Neural cell (in vitro differentiated cells): ENCODE measurements around the gene CROCC2. TPM values are rescaled to one million over a fixed set of nuclear protein-coding genes. Genes with fewer than 3 reads are reported as not detected.

Experiments
- H2AFZ ChIP-seq: fragments of 200-600, 300-800 bp; sonication (generic), shearing (Covaris generic); 2 replicates; pipeline ENCODE4 v1.6.0; 2014; ENCODE audit warnings: low read depth, mild to moderate bottlenecking, antibody characterized with exemption, low read length, moderate library complexity
- H3F3A ChIP-seq: fragments of 200-600 bp; shearing (Covaris generic); 2 replicates; pipeline ENCODE4 v1.6.1; 2016; ENCODE audit warnings: mild to moderate bottlenecking, moderate library complexity, mixed read lengths, antibody characterized with exemption, low read length; ENCODE audit not compliant: insufficient read depth, poor library complexity, severe bottlenecking
- H3K27ac ChIP-seq: fragments of 200-600, 300-800 bp; sonication (generic), shearing (Covaris generic); 2 replicates; pipeline ENCODE4 v1.5.1; 2014; ENCODE audit warnings: mild to moderate bottlenecking, low read length, moderate library complexity
- H3K27me3 ChIP-seq: fragments of 300-800, 200-600 bp; sonication (generic), shearing (Covaris generic); 2 replicates; pipeline ENCODE4 v1.6.0; 2014; ENCODE audit warnings: mild to moderate bottlenecking, low read depth, low read length, moderate library complexity; ENCODE audit not compliant: insufficient read depth
- H3K36me3 ChIP-seq: fragments of 300-800, 200-600 bp; sonication (generic), shearing (Covaris generic); 2 replicates; pipeline ENCODE4 v1.5.1; 2014; ENCODE audit warnings: mild to moderate bottlenecking, antibody characterized with exemption, low read length, moderate library complexity; ENCODE audit not compliant: insufficient read depth
- H3K4me2 ChIP-seq: fragments of 300-800, 200-600 bp; sonication (generic), shearing (Covaris generic); 2 replicates; pipeline ENCODE4 v1.6.0; 2014; ENCODE audit warnings: mild to moderate bottlenecking, low read length
- H3K4me3 ChIP-seq: fragments of 300-800, 200-600 bp; sonication (generic), shearing (Covaris generic); 2 replicates; pipeline ENCODE4 v1.5.1; 2014; ENCODE audit warnings: mild to moderate bottlenecking, low read length, moderate library complexity
- H3K79me2 ChIP-seq: fragments of 200-600 bp; shearing (Covaris generic); replicated peaks from 2 replicates; pipeline ENCODE4 v1.6.0; 2014; ENCODE audit warnings: mild to moderate bottlenecking, low read length, moderate library complexity; ENCODE audit not compliant: insufficient read depth
- H3K9ac ChIP-seq: fragments of 300-800, 200-600 bp; sonication (generic), shearing (Covaris generic); 2 replicates; pipeline ENCODE4 v1.6.1; 2016; ENCODE audit warnings: mild to moderate bottlenecking, low read length, mixed read lengths
- H3K9me2 ChIP-seq: fragments of 200-600 bp; shearing (Covaris generic); 2 replicates; pipeline ENCODE4 v1.6.1; 2016; ENCODE audit warnings: mild to moderate bottlenecking, low read length, mixed read lengths; ENCODE audit not compliant: insufficient read depth
- H3K9me3 ChIP-seq: fragments of 200-600, 300-800 bp; sonication (generic), shearing (Covaris generic); 2 replicates; pipeline ENCODE4 v1.6.1; 2016; ENCODE audit warnings: mild to moderate bottlenecking, mixed run types, low read length, moderate library complexity, mixed read lengths
- H4K20me1 ChIP-seq: fragments of 200-600 bp; shearing (Covaris generic); 2 replicates; pipeline ENCODE4 v1.6.1; 2016; ENCODE audit warnings: mild to moderate bottlenecking, mixed run types; ENCODE audit not compliant: insufficient read depth
- EP300 ChIP-seq: fragments of 450-650 bp; conservative IDR thresholded peaks from 2 replicates; pipeline ENCODE4 v1.6.1; 2014; ENCODE audit warnings: antibody characterized with exemption, mild to moderate bottlenecking, moderate library complexity; ENCODE audit not compliant: poor library complexity, severe bottlenecking
- EZH2 ChIP-seq: fragments of 200-600, 300-800 bp; shearing (Covaris generic), sonication (generic); IDR thresholded peaks from 2 replicates; pipeline ENCODE4 v1.6.1; 2014; ENCODE audit warnings: antibody characterized with exemption, low read length, borderline replicate concordance, mild to moderate bottlenecking; ENCODE audit not compliant: insufficient read depth, poor library complexity, severe bottlenecking
- MXI1 ChIP-seq: fragments of 450-650 bp; conservative IDR thresholded peaks from 2 replicates; pipeline ENCODE4 v1.6.1; 2014; ENCODE audit warnings: antibody characterized with exemption, mild to moderate bottlenecking; ENCODE audit not compliant: poor library complexity, severe bottlenecking
- POLR2AphosphoS5 ChIP-seq: IDR thresholded peaks from 2 replicates; pipeline ENCODE4 v1.6.1; 2012
- RAD21 ChIP-seq: fragments of 450-650 bp; conservative IDR thresholded peaks from 2 replicates; pipeline ENCODE4 v1.6.1; 2014; ENCODE audit warnings: antibody characterized with exemption, mild to moderate bottlenecking, moderate library complexity
- SMC3 ChIP-seq: fragments of 450-650 bp; conservative IDR thresholded peaks from 2 replicates; pipeline ENCODE4 v1.6.1; 2014; ENCODE audit warnings: antibody characterized with exemption, mild to moderate bottlenecking, moderate library complexity; ENCODE audit not compliant: poor library complexity
- TAF1 ChIP-seq: IDR thresholded peaks from 2 replicates; pipeline ENCODE4 v1.6.1; 2012; ENCODE audit warnings: low read depth
- polyA plus RNA-seq: library from polyadenylated mRNA; depleted of rRNA; stranded (reverse); fragments of >200 nt; gene quantifications from 2 replicates; pipeline ENCODE4 v1.2.3, GENCODE V29; 2014
- TF ChIP-seq, protein P1 (sequence below): IDR thresholded peaks from 2 replicates; pipeline ENCODE4 v1.6.1; 2012; ENCODE audit warnings: borderline replicate concordance
- TF ChIP-seq, protein P2 (sequence below): fragments of 450-650 bp; IDR thresholded peaks from 2 replicates; pipeline ENCODE4 v1.5.1; 2014; ENCODE audit warnings: antibody characterized with exemption, mild to moderate bottlenecking, moderate library complexity; ENCODE audit not compliant: poor library complexity, severe bottlenecking

Gene CROCC2
- polyA plus RNA-seq, 1 donor from 2014 or later = 0.09 TPM

DNA sequence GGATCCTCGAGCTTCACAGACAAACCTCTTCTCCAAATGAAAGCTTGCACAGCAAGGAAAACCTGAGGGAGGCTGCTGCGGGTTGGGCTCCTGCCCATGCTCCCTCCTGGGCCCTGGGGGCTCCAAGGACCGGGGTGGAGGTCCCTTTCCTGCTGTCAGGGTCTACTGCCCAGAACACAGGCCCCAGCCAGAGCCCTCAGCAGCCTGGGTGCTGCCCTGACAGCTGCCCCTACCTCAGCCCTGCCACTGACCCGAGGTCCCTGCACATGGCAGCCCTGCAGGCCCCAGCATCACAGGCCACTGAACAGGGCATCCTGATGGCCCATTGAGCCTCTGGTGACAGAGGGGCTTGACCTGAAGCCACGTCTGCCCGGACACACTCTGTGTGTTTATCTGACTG is 41.0 kb downstream of the CROCC2 start:
- Histone ChIP-seq H3K4me3 (no peak overlapping the region), H3F3A (no peaks in the 10 kb centered on the region), H3K9me3 (no peaks in the 10 kb centered on the region), H3K36me3 (no peaks in the 10 kb centered on the region), H3K79me2 (no peaks in the 10 kb centered on the region), H2AFZ (no peak overlapping the region), H3K4me2 (no peak overlapping the region), H3K9ac (no peak overlapping the region), H3K27ac (no peak overlapping the region), H3K9me2 (no peaks in the 10 kb centered on the region), H3K27me3 (no peaks in the 10 kb centered on the region), H4K20me1 (no peaks in the 10 kb centered on the region)
- TF ChIP-seq MXI1 = no peak
- TF ChIP-seq TAF1 = no peak
- TF ChIP-seq EZH2 = no peak
- no peak for TF ChIP-seq SMC3

DNA sequence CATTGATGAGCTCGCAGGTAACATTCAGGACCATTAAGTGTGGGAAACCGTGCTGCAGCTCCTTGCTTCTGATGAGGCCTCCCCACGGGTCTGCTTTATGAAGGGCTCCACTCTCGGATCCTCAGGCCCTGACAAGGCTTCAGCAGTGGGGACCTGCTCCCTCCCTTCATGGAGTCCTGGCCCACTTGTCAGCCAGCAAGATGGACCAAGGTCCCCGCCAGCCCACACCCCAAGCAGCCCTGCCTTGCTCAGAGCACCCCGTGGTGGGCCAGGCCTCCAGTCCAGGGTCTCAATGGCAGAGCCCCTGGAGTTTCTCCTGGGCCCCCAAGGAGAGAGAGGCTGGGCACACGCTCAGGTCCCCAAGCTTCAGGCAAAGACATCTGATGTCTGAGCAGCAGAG is 41.5 kb downstream of the CROCC2 start:
- Histone ChIP-seq H2AFZ (no peak overlapping the region), H3K27ac (no peak overlapping the region), H4K20me1 (no peaks in the 10 kb centered on the region), H3F3A (no peaks in the 10 kb centered on the region), H3K4me2 (no peak overlapping the region), H3K9me2 (no peaks in the 10 kb centered on the region), H3K27me3 (no peaks in the 10 kb centered on the region), H3K79me2 (no peaks in the 10 kb centered on the region), H3K4me3 (no peak overlapping the region), H3K36me3 (no peaks in the 10 kb centered on the region), H3K9me3 (no peaks in the 10 kb centered on the region), H3K9ac (no peak overlapping the region)
- no peak for TF ChIP-seq MXI1
- TF ChIP-seq EP300 = no peak

DNA sequence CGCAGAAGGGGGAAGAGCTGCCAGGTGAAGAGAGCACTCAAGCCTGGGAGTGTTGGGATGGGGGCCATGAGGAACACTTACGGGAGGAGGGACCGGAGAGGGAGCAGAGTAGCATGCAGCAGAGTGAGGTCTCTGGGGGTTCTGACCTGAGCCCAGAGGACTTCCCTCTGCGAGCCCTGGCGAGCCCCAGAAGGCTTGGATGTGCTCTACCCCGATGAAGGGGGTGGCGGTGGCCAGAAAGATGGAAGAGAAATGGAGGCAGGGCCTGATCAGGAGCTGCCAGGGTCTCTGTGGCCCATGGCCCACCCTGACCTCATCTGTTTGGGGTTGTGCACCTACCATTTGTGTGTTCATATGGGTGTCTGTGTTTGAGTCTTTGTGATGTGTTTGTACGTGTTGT is 42.0 kb downstream of the CROCC2 start:
- H3K9me3 ChIP-seq = no peaks in the 10 kb centered on the region
- H3K27me3 ChIP-seq = no peaks in the 10 kb centered on the region
- no peaks in the 10 kb centered on the region for H3F3A ChIP-seq
- no peak overlapping the region for H3K9ac ChIP-seq
- H3K9me2 ChIP-seq = no peaks in the 10 kb centered on the region
- no peak overlapping the region for H3K4me2 ChIP-seq
- no peak overlapping the region for H3K27ac ChIP-seq
- H4K20me1 ChIP-seq = no peaks in the 10 kb centered on the region
- TF ChIP-seq POLR2AphosphoS5 = no peak
- no peak for TF ChIP-seq TAF1
- TF ChIP-seq RAD21 = no peak
- no peak for TF ChIP-seq MXI1
- no peak for TF ChIP-seq EZH2
- TF ChIP-seq, protein P1, sequence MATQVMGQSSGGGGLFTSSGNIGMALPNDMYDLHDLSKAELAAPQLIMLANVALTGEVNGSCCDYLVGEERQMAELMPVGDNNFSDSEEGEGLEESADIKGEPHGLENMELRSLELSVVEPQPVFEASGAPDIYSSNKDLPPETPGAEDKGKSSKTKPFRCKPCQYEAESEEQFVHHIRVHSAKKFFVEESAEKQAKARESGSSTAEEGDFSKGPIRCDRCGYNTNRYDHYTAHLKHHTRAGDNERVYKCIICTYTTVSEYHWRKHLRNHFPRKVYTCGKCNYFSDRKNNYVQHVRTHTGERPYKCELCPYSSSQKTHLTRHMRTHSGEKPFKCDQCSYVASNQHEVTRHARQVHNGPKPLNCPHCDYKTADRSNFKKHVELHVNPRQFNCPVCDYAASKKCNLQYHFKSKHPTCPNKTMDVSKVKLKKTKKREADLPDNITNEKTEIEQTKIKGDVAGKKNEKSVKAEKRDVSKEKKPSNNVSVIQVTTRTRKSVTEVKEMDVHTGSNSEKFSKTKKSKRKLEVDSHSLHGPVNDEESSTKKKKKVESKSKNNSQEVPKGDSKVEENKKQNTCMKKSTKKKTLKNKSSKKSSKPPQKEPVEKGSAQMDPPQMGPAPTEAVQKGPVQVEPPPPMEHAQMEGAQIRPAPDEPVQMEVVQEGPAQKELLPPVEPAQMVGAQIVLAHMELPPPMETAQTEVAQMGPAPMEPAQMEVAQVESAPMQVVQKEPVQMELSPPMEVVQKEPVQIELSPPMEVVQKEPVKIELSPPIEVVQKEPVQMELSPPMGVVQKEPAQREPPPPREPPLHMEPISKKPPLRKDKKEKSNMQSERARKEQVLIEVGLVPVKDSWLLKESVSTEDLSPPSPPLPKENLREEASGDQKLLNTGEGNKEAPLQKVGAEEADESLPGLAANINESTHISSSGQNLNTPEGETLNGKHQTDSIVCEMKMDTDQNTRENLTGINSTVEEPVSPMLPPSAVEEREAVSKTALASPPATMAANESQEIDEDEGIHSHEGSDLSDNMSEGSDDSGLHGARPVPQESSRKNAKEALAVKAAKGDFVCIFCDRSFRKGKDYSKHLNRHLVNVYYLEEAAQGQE = no peak
- TF ChIP-seq, protein P2, sequence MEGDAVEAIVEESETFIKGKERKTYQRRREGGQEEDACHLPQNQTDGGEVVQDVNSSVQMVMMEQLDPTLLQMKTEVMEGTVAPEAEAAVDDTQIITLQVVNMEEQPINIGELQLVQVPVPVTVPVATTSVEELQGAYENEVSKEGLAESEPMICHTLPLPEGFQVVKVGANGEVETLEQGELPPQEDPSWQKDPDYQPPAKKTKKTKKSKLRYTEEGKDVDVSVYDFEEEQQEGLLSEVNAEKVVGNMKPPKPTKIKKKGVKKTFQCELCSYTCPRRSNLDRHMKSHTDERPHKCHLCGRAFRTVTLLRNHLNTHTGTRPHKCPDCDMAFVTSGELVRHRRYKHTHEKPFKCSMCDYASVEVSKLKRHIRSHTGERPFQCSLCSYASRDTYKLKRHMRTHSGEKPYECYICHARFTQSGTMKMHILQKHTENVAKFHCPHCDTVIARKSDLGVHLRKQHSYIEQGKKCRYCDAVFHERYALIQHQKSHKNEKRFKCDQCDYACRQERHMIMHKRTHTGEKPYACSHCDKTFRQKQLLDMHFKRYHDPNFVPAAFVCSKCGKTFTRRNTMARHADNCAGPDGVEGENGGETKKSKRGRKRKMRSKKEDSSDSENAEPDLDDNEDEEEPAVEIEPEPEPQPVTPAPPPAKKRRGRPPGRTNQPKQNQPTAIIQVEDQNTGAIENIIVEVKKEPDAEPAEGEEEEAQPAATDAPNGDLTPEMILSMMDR = no peak
- no peak for TF ChIP-seq SMC3
- TF ChIP-seq EP300 = no peak
- no peak overlapping the region for H3K4me3 ChIP-seq
- H3K79me2 ChIP-seq = no peaks in the 10 kb centered on the region
- no peak overlapping the region for H2AFZ ChIP-seq
- H3K36me3 ChIP-seq = no peaks in the 10 kb centered on the region
